Measurements from ENCODE around the gene CTRB2.

- no peak for TF ChIP-seq CTCF (IDR thresholded peaks at IDR 0.05; ENCODE audit: control extremely low read depth in 1 of 3, insufficient read depth in 1 of 3, low read depth in 1 of 3, low read length in 3 of 3)
- no peak for TF ChIP-seq SIN3A (conservative IDR thresholded peaks at IDR 0.05 in 1 of 2, IDR thresholded peaks at IDR 0.05 in 1 of 2; ENCODE audit: low read depth in 1 of 2, low read length in 2 of 2)
- no peak for TF ChIP-seq RAD21 (IDR thresholded peaks at IDR 0.05 in 1 of 2, conservative IDR thresholded peaks at IDR 0.05 in 1 of 2; ENCODE audit: low read depth in 2 of 2, low read length in 2 of 2)
- no peak for TF ChIP-seq EP300 (IDR thresholded peaks at IDR 0.05; ENCODE audit: borderline replicate concordance in 1 of 2, low read depth in 2 of 2, low read length in 2 of 2)
- TF ChIP-seq EZH2 (IDR thresholded peaks at IDR 0.05; ENCODE audit: low read depth, low read length, severe bottlenecking), result no peak
- no peak for TF ChIP-seq JUN (IDR thresholded peaks at IDR 0.05; ENCODE audit: low read depth, low read length)
- no peak for TF ChIP-seq NRF1 (IDR thresholded peaks at IDR 0.05; ENCODE audit: low read depth, low read length)
These were observed 2.6 kb downstream of the CTRB2 start for GRCh38 chr16:75204410-75204758.
